ENCODE data around the gene FAM13C. TPM values are rescaled to one million over a fixed set of nuclear protein-coding genes. Genes with fewer than 3 reads are reported as not detected.

Gene FAM13C
- total and polyA plus RNA-seq, 2 of the 4 experiments (the other 2 are of a cell fraction): 1.6 to 2.9 TPM

GRCh38 chr10:59234816-59235429 lies 127.4 kb downstream of the FAM13C start:
- CTCF ChIA-PET: no interaction called here

More at GRCh38 chr10:59234816-59235429, 127.4 kb downstream of the FAM13C start:
- no peak overlapping the region for H3K4ac ChIP-seq (ENCODE audit: low read depth, low read length)
- in situ Hi-C loops (cut with MboI; ENCODE audit: low sequenced_read_pairs) (no loop called here), dilution Hi-C loops (cut with HindIII; ENCODE audit: low sequenced_read_pairs, unreplicated experiment) (no loop called here), intact Hi-C loops (cut with micrococcal nuclease) (loop anchor here (1.0 to 10.0 kb wide), 4 partner anchors 453 to 970 kb away; no protein-coding TSS in a partner anchor)
- H3K56ac ChIP-seq (ENCODE audit: extremely low read depth, insufficient read depth, low read length): no peak overlapping the region
- H3K27ac ChIP-seq (ENCODE audit: insufficient read depth, low read length): no peak overlapping the region
- DNase-seq: peak; percentile 58
- no peaks in the 10 kb centered on the region for H3K9me1 ChIP-seq (ENCODE audit: insufficient read depth, low read length)
- no peak overlapping the region for H3K9ac ChIP-seq (ENCODE audit: low read depth, low read length)
- H2BK120ac ChIP-seq (ENCODE audit: low read depth, low read length): no peak overlapping the region
- no peaks in the 10 kb centered on the region for H3K36me3 ChIP-seq (ENCODE audit: control insufficient read depth, insufficient read depth, low read length)
- H3K9me3 ChIP-seq (ENCODE audit: control insufficient read depth, insufficient read depth, low read length): no peaks in the 10 kb centered on the region
- no peaks in the 10 kb centered on the region for H3K79me1 ChIP-seq (ENCODE audit: low read depth in 1 of 2, low read length in 2 of 2)
- H2BK5ac ChIP-seq (ENCODE audit: low read depth, low read length, poor library complexity, severe bottlenecking): no peak overlapping the region
- ATAC-seq (ENCODE audit: low read depth): peak; percentile 61; the same call in 1 of the 2 replicates
- no peak overlapping the region for H3K4me3 ChIP-seq (ENCODE audit: insufficient read depth, low read depth, low read length)
- no peak overlapping the region for H3K23ac ChIP-seq (ENCODE audit: low read depth, low read length)
- H4K20me1 ChIP-seq (ENCODE audit: insufficient read depth, low read length): no peaks in the 10 kb centered on the region
- H3K18ac ChIP-seq (ENCODE audit: low read depth, low read length): no peak overlapping the region
- H4K91ac ChIP-seq (ENCODE audit: insufficient read depth, low read depth, low read length): no peak overlapping the region
- no peak overlapping the region for H2AFZ ChIP-seq (replicated peaks; ENCODE audit: low read length, poor library complexity)
- H3K4me1 ChIP-seq (ENCODE audit: control insufficient read depth, insufficient read depth, low read length): no peaks in the 10 kb centered on the region
- POLR2A ChIA-PET (ENCODE audit: unreplicated experiment): no interaction called here
- H2AK5ac ChIP-seq (ENCODE audit: low read depth, low read length): no peak overlapping the region
- no peak overlapping the region for H3K4me2 ChIP-seq (ENCODE audit: low read depth, low read length)
- no peak overlapping the region for H4K5ac ChIP-seq (ENCODE audit: low read depth, low read length)
- BruUV-seq (replicated peaks): no TSS peak
- TF ChIP-seq SMC3 (IDR thresholded peaks at IDR 0.05; ENCODE audit: low read depth, low read length) (peak; percentile 63), CTCF (conservative IDR thresholded peaks at IDR 0.05; ENCODE audit: low read depth, low read length) (peak; percentile 62), BHLHE40 (IDR thresholded peaks at IDR 0.05; ENCODE audit: low read depth, low read length) (no peak), USF2 (IDR thresholded peaks at IDR 0.05; ENCODE audit: low read depth, low read length) (no peak), RAD21 (IDR thresholded peaks at IDR 0.05; ENCODE audit: low read length) (peak; percentile 47)
- H2AK9ac ChIP-seq (replicated peaks; ENCODE audit: low read depth, low read length, poor library complexity): no peak overlapping the region
- H3K14ac ChIP-seq (replicated peaks; ENCODE audit: low read depth, low read length): no peak overlapping the region
- H2BK15ac ChIP-seq (ENCODE audit: low read depth, low read length): no peak overlapping the region
- H4K8ac ChIP-seq (ENCODE audit: low read depth in 2 of 2, low read length in 2 of 2): no peak overlapping the region
- H3K27me3 ChIP-seq (ENCODE audit: control insufficient read depth, insufficient read depth, low read length): no peaks in the 10 kb centered on the region
- no peak overlapping the region for H2BK20ac ChIP-seq (ENCODE audit: low read depth, low read length)
